Measurements from ENCODE around the gene MPZL3. TPM values are rescaled to one million over a fixed set of nuclear protein-coding genes. Genes with fewer than 3 reads are reported as not detected.

Gene MPZL3
- total RNA-seq, 1 experiment from 2014 or later: 8.7 TPM

DNA sequence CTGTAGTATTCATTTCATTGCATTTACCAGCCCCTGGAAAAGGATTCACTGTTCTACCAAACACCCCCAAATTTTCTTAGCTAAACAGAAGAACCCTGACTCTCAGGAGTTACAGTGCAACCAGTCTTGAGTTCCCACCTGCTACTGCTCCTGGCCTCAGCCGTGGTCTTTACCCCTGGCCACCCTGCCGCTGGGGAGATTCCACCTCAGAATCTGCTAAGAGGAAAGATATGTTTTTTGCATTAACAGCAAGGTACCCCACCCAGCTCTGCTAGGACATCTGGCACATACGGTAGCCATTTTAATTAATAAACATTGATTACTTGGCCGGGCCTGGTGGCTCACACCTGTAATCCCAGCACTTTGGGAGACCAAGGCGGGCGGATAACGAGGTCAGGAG, 36.4 kb downstream of the MPZL3 start:
- Histone ChIP-seq H3K9ac (ENCODE audit: low read length) (no peak overlapping the region), H3K9me2 (ENCODE audit: insufficient read depth) (no peaks in the 10 kb centered on the region), H3K4me2 (ENCODE audit: low read length) (no peak overlapping the region), H3K79me2 (ENCODE audit: insufficient read depth, low read length) (no peaks in the 10 kb centered on the region), H3K4me3 (replicated peaks in 1 of 2; ENCODE audit: low read depth in 1 of 2, low read length in 2 of 2) (no peak overlapping the region), H4K20me1 (ENCODE audit: insufficient read depth) (no peaks in the 10 kb centered on the region), H3K27ac (ENCODE audit: low read depth, low read length) (no peak overlapping the region), H3K36me3 (ENCODE audit: control insufficient read depth in 1 of 2, insufficient read depth in 2 of 2, low read length in 2 of 2) (no peaks in the 10 kb centered on the region), H3K9me3 (ENCODE audit: control insufficient read depth in 1 of 2, insufficient read depth in 1 of 2, low read depth in 1 of 2, low read length in 2 of 2) (no peaks in the 10 kb centered on the region), H2AFZ (ENCODE audit: low read depth, low read length, poor library complexity, severe bottlenecking) (no peak overlapping the region), H3K27me3 (ENCODE audit: insufficient read depth, low read length) (peaks cover 16% of the 10 kb centered on the region; the same call in 1 of the 2 replicates), H3K4me1 (ENCODE audit: control insufficient read depth in 1 of 2, insufficient read depth in 2 of 2, low read length in 2 of 2) (no peaks in the 10 kb centered on the region)
- no TSS peak for BruUV-seq (replicated peaks)
- intact Hi-C loops (cut with micrococcal nuclease): no loop called here
- no peak for TF ChIP-seq ZBTB33 (IDR thresholded peaks at IDR 0.05; ENCODE audit: extremely low read depth, insufficient replicate concordance, low read length)
- TF ChIP-seq EZH2phosphoT487 (IDR thresholded peaks at IDR 0.05; ENCODE audit: borderline replicate concordance): no peak
- TF ChIP-seq EZH2 (IDR thresholded peaks at IDR 0.05): no peak
- TF ChIP-seq ZFX (IDR thresholded peaks at IDR 0.05): no peak
- no peak for TF ChIP-seq REST (IDR thresholded peaks at IDR 0.05; ENCODE audit: low read depth)
- TF ChIP-seq SRF (IDR thresholded peaks at IDR 0.05; ENCODE audit: low read depth): no peak
- TF ChIP-seq CBX3 (IDR thresholded peaks at IDR 0.05; ENCODE audit: low read depth): no peak
- no peak for TF ChIP-seq POLR2A (IDR thresholded peaks at IDR 0.05; ENCODE audit: borderline replicate concordance, extremely low read depth, insufficient read depth, insufficient read length)
- ChIA-PET CTCF (interaction anchor here (1.8 kb wide), 1 partner anchor 17 kb away, joined by 7 read pairs; no protein-coding TSS in a partner anchor), RAD21 (ENCODE audit: low non-redundant PET in 1 of 2, low total read pairs in 2 of 2, uncharacterized antibody in 2 of 2, unreplicated experiment in 2 of 2) (no interaction called here), POLR2A (interaction anchor here (0.6 kb wide), 1 partner anchor 88 kb away, joined by 4 read pairs; no protein-coding TSS in a partner anchor)
- DNase-seq (ENCODE audit: low read depth, low spot score) (no peak), ATAC-seq (no peak)
